Loucy (cell line): ENCODE measurements around the gene TRIO.

ENCODE experiments used
- CTCF ChIP-seq: fragments of 200-600 bp; sonication (generic); conservative IDR thresholded peaks from 2 replicates; pipeline ENCODE4 v1.5.1; 2014; ENCODE audit warnings: mild to moderate bottlenecking, antibody characterized with exemption, low read length
- EZH2phosphoT487 ChIP-seq: fragments of 200-600 bp; IDR thresholded peaks from 2 replicates; pipeline ENCODE4 v1.6.1; 2018; ENCODE audit warnings: antibody characterized with exemption, mild to moderate bottlenecking, moderate library complexity, borderline replicate concordance

- TF ChIP-seq CTCF (no peak), EZH2phosphoT487 (no peak)
Measured at GRCh38 chr5:14144586-14145434, 1.7 kb downstream of the TRIO start.
